GM19328 (cell line): ENCODE data around the gene LSM10.
A peak's percentile ranks its signal among the peaks of the same experiment; 100 is the strongest.

ENCODE experiments used
- ATAC-seq: cut with Tn5 transposase; IDR thresholded peaks from one replicate; pipeline ENCODE4 v1.9.1; 2021; ENCODE audit warnings: mild to moderate bottlenecking, moderate library complexity; ENCODE audit not compliant: unreplicated experiment

LSM10 gene

GRCh38 chr1:36385410-36386264, 12.1 kb downstream of the LSM10 start, which contains the start of gene STK40:
STK40 (minus strand) TSS chr1:36385924; CDS start chr1:36361332, 24,592 bp downstream.
- peak; percentile 85 for ATAC-seq

DNA sequence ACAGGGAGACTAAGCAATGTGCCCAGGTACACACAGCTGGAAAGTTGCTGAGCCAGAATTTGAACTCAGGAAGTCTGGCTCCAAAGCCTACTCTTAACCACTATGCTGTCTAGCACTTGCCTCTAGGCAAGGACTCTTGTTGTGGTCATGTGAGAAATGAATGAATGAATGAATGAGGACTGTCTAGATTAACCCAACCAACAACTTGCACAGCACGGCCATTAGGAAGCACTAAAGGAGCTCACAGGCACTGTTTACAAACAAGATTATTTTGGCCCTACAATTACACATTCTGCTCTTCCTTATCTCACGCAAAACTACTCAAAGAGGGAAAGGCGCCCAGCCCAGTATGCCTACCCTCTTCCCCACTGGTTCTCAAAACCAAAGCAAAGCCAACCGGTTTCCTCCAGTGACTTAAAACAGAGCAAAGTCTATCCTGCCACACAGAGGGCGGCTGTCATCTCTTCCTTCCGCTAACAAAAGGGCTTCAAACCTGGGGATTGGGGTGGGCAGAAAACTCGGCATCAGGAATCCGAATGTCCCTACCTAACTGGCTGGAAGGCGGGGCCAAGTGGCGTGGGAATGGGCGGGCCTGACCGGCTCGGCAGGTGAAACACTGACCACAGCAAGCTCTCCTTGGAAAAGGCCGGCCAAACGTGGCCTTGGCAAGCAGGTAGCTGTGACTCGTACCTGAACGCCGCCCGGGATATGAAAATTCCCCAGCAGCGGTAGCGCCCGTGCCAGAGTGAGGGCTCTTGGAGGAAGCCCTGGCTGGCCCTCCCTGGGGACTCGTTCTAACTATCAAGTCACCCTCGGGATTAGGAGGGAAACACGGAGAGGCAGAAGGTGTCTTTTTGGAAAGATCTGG, 12.9 kb downstream of the LSM10 start:
- no peak for ATAC-seq

DNA sequence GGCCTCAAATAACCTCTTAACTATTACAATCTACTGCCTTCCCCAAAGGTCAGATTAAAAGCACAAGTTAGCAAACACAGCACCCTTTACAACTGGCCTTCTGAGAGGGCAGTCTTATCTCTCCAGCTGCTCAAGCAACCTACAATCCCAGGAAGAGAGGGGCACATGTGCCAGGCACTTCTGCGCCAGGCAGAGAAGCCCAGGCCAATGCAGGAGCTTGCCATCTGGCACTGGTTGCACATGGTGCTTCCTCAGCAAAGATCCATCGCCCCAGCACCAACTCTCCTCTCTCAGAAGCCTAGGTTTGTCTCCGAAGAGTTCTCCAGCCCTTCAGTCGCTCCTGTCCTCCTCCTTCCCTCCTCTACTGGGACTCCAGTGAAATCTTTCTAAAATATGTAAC, 14.5 kb downstream of the LSM10 start:
- ATAC-seq, result no peak

GRCh38 chr1:36382669-36383068, 15.0 kb downstream of the LSM10 start:
- no peak for ATAC-seq

DNA sequence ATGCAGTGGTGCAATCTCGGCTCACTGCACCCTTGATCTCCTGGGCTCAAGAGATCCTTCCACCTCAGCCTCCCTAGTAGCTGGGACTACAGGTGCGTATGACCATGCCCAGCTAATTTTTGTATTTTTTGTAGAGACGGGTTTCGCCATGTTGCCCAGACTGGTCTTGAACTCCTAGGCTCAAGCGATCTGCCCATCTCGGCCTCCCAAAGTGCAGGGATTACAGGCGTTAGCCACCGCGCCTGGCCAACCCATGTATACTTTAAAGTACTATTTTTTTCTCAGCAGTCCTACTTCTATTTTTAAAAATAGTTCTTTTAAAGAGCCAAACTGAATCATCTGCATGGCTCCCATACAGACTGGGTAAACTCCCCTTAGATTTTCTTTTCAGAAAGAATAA, 15.5 kb downstream of the LSM10 start:
- no peak for ATAC-seq

DNA sequence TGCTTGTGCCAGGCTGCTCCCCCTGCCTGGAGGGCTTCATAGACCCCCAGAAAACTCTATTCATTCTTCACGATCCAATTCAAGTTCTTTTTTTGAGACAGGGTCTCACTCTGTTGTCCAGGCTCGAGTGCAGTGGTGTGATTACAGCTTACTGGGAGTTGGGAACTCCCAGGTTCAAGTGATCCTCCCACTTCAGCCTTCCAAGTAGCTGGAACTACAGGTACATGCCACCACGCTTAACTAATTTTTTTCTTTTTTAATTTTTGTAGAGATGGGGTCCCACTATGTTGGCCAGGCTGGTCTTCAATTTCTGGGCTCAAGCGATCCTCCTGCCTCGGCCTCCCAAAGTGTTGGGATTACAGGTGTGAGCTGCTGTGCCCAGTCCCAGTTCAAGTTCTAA, 16.3 kb downstream of the LSM10 start:
- ATAC-seq, result no peak

- ATAC-seq, result no peak
These were observed 16.9 kb downstream of the LSM10 start for GRCh38 chr1:36380782-36381181.

GRCh38 chr1:36380143-36380619, 17.5 kb downstream of the LSM10 start:
- ATAC-seq, result no peak

DNA sequence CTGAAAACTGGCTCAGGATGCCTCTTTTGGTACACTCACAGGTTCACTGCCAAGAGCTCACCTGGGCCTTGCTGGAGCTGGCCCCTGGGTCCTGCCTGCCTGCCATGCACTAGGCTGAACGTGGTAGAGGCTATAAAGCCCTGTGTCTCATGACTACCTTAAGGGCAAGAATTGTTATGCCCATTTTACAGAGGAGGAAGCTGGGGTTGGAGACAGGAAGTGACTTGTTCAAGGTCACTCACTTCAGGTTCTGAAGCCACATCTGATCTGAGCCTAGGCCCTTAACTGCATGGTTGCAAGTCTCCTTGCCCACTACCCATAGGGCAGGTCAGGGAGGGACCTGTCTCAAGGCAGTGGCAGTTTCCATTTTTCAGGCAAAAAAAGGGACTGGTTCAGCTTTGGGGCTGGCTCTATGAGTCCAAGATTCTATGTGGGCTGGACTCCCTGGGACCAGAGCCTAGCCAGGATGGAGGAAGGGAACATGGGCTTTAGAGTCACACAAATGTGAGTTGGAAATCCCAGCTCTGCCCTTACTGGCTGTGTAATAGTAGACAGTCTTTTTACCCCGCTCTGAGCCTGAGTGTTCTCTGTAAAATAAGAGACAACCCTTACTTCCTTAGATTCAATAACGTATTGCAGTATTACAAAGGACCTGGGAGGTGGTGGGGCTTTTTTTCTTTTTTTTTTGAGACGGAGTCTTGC, 19.8 kb downstream of the LSM10 start:
- no peak for ATAC-seq

DNA sequence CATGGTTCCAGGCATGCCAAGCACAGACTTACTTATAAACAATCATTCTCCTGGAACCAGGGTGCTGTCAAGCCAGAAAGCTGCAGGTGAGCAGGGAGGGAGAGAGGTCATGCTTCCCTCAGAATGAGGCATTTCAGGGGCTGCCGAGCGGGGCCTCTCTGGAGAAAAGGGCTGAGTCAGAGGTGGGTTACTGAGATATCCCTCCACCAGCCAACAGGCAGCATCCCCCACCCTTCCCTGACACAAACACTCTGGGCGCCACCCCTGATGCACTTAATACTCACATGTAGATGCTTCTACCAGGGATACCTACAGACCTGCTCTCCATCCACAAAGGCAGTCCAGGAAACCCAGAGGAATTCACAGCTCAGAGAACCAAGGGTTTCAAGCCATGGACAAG, 25.1 kb downstream of the LSM10 start:
- ATAC-seq, result no peak

DNA sequence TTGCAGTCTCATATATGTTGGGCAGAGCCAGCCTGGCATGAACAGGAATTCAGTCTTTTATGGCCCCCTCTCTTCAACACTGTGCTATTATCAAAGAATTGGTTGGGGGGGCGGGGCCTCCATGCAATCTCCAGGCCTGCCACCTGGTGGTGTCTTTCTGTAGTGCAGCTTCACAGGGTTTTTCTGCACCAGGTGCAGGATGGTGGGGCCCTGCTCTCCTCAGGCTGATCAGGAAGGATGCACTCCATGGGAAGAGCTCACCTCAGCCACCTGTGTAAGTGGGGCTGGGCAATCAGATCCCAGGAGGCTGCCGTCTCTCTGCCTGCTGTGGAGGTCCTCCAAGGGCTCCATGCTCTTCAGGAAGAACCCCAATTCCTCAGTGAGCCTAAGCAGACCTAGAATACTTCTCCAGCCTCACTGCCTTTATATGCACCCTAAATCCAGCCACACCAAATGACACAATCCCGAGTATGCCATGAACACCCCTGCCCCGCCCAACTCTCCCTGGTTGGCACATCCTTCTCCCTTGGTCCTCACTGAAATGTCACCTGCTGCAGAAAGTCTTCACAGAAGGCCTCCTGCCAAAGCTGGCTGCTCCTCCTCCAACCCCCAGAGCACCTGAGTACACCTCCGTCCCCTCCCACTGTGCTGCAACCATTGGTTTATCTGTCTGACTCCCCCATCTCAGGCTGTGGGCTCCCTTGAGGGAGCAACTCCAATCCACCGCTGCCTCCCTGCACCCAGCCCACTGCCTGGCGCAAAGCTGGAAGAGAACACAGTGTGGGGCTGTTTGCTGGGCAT, 28.4 kb downstream of the LSM10 start:
- ATAC-seq, result no peak

DNA sequence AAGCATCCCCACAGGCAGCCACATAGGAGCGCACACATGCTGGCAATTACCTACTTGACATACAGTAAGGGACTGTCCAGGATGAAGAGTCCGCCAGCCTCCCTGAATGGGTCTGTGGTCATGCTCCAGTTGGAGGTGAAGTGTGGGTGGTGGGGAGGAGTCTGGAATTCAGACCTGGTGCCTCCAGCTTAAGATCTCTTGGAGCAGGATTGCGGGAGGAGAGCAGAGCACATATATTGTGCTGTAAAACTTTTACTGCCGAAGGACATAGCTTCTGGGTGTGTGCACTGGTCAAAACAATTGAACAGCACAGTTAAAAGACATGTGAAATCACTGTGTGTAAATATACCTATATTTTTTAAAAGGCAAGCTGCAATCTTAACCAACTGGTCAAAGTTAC, 29.9 kb downstream of the LSM10 start:
- no peak for ATAC-seq

- no peak for ATAC-seq
These were observed 30.6 kb downstream of the LSM10 start for GRCh38 chr1:36367066-36367465.

DNA sequence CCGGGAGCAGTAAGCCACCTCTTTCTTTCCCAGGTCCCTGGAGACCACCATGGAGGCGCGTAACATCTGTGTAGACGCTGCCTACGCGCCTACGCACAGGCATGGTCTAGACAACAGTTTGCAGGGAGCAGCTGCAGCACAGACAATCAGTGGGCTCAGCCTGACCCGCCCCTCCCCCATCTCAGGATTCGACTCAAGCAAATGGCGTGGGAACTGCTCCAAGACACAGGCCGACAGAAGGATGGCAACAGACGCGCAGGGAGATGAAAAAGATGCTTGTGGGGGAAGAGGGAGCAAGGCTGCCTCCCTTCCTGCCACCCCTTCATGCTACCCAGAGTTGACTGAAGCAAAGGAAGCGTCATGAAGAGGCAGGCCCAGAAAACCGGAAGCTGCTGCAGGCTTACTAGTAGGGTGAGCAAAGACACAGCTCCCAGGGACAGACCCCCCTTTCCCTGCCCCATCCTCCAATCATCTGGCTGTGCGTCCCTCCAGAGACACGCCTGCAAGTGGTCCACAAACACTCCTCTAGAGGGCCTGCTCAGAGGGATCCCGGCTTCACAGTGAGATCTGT, 31.5 kb downstream of the LSM10 start:
- ATAC-seq, result no peak

GRCh38 chr1:36365381-36365780, 32.3 kb downstream of the LSM10 start:
- ATAC-seq, result no peak

DNA sequence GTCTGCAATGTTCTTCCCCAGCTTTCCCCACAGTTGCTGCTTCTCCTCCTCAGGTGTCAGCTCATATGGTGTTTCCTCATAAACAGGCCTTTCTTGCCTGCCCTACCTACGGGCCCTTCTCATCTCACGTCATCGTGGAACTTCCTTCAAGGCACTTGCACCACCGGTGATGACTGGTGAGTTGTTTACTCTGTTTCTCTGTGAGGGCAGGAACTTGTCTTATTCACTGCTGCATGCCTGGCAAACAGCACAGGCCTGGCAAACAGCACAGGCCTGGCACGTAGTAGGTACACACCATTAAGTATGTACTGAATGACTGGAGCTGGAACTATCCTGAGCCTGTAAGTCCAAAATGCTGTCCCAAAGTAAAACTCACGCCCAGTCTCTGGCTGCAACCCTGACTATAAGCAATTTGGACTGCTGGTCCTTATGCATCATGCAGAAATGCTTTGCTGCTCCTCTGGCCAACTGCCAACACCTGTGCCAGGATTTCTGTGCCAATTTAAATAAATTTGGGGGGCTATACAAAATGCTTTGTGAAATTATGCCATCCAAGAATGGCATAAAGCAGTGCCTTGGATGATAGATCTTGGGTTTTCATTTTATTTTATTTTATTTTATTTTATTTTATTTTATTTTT, 37.7 kb downstream of the LSM10 start:
- no peak for ATAC-seq

GRCh38 chr1:36359383-36359782, 38.3 kb downstream of the LSM10 start:
- no peak for ATAC-seq

DNA sequence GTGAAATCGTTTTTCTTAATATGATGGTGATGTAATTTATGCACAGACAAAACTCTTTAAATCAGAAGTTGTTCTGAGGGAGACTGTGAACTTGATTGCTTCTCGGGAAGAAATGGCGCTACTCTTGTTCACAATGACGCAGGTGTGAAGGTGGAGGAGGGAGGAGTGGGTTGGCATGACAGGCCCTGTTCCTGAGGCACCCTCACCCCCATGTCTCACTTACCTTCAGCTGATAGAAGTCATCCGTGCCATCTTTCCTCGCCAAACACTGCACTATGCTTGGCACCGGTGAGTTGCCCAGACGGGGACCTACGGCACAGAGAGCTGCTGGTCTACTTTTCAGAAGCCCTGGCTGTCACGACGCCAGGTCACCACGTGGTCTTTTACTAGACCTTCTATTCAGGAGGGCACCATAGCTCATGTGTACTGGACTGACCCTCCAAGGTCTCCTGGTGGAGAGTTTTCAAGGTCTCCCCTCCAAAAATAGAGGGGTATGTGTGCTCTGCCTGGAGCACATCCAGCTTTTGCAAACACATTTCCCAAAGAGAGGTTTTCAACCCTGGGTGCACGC, 39.1 kb downstream of the LSM10 start:
- ATAC-seq, result no peak

DNA sequence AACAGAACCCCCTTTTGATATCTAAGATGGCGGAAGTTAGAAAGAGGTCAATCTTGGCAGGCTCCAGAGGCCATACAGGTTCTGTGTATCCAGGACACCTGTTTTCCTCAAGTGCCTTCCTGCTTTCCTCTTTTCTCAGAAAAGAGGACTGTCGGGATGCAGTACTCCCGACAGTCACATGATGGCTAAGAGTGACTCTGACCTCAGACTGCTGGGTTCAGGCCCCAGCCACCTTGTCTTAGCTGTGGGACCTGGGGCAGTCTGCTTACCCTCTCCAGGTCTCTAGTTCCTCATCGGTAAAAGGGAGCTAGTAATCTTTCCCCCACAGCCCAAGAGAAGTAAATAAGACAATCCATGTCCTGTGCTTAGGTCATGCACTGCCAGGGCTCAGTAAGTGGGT, 41.9 kb downstream of the LSM10 start:
- no peak for ATAC-seq
